GM18505 (cell line): ENCODE results near the gene ASPSCR1.

Experiments
- ATAC-seq: cut with Tn5 transposase; IDR thresholded peaks from one replicate; pipeline ENCODE4 v1.9.1; 2021; ENCODE audit not compliant: unreplicated experiment
- POLR2A ChIP-seq: IDR thresholded peaks from 4 replicates; pipeline ENCODE4 v1.6.1; 2011; ENCODE audit warnings: borderline replicate concordance; ENCODE audit not compliant: insufficient read depth, insufficient read length; ENCODE audit errors: extremely low read depth

The ASPSCR1 gene

DNA sequence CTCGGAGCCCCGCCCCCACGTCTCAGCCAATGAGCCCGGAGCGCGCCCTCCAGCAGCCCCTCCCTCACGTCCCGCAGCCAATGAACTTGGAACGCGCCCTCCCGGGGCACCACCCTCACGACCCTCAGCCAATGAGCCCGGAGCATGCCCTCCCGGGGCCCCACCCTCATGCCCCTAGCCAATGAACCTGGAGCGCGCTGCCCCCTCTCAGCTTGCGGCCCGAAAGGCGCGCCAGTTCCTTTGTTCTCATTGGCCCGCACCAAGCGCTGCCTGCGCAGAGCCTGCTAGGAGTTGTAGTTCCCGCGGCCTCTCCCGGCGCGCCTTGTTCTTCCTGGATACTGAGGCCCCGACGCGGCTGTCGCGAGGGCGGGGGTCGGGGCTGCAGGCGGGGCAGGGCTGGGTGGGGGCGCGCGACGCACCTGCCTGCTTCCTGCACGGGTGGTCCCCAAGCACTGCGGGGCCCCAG lies 45.6 kb downstream of the ASPSCR1 start, which contains the start of gene LRRC45:
TSS of gene LRRC45 (plus strand) at position 325 of the 466 bp plus-strand sequence. CDS start 339 bp downstream, outside the sequence.
- ATAC-seq, result peak; percentile 80
- no peak for TF ChIP-seq POLR2A

DNA sequence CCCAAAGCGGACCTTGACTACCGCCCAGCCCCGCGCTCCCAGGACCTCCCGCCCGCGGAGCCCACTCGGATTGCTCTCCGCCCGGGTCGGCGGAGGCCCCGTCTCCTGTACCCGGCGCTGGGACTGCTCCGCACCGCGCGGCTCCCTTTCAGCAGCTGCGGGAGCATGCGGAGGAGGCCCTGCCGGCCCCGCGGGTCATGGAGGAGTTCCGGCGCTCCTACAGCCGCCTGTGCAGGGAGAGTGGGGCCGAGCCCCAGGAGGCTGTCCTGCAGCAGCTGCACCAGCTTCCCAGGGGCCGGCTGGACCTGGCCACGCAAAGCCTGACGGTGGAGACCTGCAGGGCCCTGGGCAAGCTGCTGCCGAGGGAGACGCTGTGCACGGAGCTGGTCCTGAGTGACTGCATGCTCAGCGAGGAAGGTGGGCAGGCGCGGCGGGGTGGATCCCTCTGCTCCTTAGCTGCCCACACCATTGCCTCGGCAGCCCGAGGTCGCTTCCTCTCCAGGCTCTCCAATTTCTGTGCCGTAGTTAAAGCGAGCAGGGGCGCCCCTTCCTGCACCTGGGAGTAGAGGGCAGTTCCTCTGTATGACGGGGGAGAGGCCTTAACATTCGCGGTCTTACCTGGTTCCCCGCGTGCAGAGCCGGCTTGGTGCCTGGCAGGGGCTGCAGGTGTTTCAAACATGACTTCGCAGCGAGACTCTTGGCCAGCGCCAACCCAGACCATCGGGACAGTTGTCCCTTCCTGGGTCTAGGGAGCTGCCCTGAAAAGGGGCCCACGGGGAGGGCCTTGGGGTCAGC lies 46.2 kb downstream of the ASPSCR1 start:
- peak; percentile 6 for ATAC-seq
- TF ChIP-seq POLR2A, result no peak

- no peak for ATAC-seq
- TF ChIP-seq POLR2A, result no peak
Observed at GRCh38 chr17:82024859-82025258, 47.4 kb downstream of the ASPSCR1 start.

GRCh38 chr17:82025401-82026107 lies 48.1 kb downstream of the ASPSCR1 start:
- no peak for ATAC-seq
- no peak for TF ChIP-seq POLR2A

DNA sequence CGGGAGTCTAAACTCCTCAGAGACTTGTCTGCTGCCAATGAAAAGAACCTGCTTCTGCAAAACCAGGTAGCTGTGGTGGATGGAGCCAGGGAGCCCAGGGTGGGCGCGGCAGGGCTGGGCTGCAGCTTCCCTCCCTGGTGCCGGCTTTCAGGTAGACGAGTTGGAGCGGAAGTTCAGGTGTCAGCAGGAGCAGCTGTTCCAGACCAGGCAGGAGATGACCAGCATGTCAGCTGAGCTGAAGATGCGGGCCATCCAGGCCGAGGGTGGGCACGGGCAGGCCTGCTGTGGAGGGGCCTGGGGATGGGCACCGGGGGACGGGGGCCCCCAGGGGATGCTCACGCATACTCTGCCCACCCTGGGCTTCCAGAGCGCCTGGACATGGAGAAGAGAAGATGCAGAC lies 50.8 kb downstream of the ASPSCR1 start:
- no peak for ATAC-seq

GRCh38 chr17:82028966-82029365 lies 51.5 kb downstream of the ASPSCR1 start:
- TF ChIP-seq POLR2A, result no peak
- no peak for ATAC-seq

More for the DNA sequence above, 50.8 kb downstream of the ASPSCR1 start:
- TF ChIP-seq POLR2A, result no peak

- no peak for ATAC-seq
- no peak for TF ChIP-seq POLR2A
Observed at GRCh38 chr17:82029391-82029790, 52.0 kb downstream of the ASPSCR1 start.

GRCh38 chr17:82029990-82030469 lies 52.6 kb downstream of the ASPSCR1 start:
- ATAC-seq, result peak; percentile 1
- no peak for TF ChIP-seq POLR2A

GRCh38 chr17:82030470-82031302 lies 53.3 kb downstream of the ASPSCR1 start:
- ATAC-seq, result peak; percentile 43
- no peak for TF ChIP-seq POLR2A

GRCh38 chr17:82031303-82031884 lies 54.0 kb downstream of the ASPSCR1 start, which contains the start of gene RAC3:
RAC3 (plus strand) TSS chr17:82031678; CDS start chr17:82031762, 84 bp downstream.
- no peak for TF ChIP-seq POLR2A
- ATAC-seq, result no peak

DNA sequence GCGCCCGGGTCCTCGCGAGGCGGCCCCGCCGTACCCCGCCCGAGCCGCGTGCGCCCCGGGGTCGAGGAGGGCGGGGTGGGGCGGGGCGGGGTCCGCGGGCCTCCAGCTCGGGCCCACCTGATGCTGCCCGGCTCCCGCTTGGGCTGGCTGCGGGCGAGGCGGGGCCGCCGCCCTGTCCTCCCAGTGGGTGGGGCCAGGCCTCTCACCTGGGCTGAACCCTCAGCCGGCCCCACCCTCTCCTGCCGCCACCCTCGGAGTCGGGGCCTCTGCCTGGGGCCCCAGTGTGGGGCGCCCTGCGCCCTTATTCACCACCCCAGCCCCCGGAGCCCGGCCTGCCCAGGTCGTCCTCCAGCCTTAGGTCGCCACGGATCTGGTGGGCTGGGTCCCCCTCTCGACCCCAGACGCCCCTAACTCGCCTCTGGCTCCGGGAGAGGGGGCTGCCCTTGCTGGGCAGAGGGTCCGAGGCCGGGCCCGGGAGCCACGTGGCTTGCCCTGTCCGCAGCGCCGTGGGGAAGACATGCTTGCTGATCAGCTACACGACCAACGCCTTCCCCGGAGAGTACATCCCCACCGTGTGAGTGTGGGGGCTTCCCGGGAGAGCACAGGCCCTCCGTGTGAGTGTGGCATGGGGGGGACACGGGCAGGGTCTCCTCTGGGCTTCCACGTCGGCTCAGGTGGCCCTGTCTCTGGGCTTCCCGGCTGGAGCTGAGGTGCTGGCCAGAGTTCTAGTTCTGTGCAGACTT lies 54.6 kb downstream of the ASPSCR1 start:
- no peak for ATAC-seq
- no peak for TF ChIP-seq POLR2A
